Activated CD8-positive, alpha-beta memory T cell treated with anti-CD3 and anti-CD28 coated beads for 4 hours (primary cell): ENCODE data around the gene PLA2G4D.

Source experiments
- DNase-seq, 2 donors: peaks; one replicate each; pipeline ENCODE4 v3.0.0-alpha.2; 2020; ENCODE audit warnings: low read depth in 2 of 2

Gene PLA2G4D, protein sequence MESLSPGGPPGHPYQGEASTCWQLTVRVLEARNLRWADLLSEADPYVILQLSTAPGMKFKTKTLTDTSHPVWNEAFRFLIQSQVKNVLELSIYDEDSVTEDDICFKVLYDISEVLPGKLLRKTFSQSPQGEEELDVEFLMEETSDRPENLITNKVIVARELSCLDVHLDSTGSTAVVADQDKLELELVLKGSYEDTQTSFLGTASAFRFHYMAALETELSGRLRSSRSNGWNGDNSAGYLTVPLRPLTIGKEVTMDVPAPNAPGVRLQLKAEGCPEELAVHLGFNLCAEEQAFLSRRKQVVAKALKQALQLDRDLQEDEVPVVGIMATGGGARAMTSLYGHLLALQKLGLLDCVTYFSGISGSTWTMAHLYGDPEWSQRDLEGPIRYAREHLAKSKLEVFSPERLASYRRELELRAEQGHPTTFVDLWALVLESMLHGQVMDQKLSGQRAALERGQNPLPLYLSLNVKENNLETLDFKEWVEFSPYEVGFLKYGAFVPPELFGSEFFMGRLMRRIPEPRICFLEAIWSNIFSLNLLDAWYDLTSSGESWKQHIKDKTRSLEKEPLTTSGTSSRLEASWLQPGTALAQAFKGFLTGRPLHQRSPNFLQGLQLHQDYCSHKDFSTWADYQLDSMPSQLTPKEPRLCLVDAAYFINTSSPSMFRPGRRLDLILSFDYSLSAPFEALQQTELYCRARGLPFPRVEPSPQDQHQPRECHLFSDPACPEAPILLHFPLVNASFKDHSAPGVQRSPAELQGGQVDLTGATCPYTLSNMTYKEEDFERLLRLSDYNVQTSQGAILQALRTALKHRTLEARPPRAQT

DNA sequence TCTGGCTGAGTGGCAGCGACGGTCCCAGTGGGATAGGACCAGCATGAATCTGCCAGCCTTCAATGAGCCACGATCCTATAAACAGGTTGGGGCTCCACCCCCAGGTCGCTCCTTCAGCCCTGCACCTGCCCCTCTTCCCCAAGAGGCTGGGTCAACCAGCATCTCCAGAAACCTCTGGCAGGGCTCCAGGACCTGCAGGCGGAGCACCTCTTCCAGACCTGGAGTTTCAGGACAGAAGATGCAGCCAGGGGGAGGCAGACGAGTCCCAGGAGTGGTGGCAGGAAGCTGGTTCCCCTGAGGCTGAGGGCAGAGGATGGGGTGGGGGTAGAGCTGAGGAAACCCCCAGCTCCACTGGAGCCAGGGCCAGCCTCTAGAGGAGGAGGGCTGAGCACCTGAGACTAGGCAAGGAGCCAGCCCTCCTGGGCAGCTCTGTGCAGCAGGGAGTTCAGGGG, at the start of gene PLA2G4D:
Gene PLA2G4D (minus strand): TSS at position 51 of the 452 bp plus-strand sequence. CDS start 103 bp downstream, outside the sequence.
- no peak for DNase-seq

DNA sequence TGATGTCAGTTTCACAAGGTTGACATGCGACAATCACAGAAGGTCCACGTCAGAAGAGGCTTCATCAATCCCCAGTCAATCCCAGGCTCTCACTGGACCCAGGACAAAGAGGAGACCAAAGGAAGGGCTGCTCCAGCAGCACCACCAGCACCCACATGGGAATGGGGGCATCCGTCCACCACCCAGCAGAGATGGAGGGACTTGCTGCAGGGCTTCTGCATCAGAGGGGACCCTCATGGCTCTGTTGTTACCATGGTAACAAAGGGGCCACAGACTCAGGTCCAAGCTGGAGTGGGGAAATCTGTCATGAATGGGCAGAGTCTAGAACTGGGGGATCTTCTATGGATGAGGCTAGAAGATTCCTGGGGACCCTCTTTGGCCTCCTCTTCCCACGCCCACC, 49.0 kb upstream of the PLA2G4D start:
- DNase-seq, result no peak

DNA sequence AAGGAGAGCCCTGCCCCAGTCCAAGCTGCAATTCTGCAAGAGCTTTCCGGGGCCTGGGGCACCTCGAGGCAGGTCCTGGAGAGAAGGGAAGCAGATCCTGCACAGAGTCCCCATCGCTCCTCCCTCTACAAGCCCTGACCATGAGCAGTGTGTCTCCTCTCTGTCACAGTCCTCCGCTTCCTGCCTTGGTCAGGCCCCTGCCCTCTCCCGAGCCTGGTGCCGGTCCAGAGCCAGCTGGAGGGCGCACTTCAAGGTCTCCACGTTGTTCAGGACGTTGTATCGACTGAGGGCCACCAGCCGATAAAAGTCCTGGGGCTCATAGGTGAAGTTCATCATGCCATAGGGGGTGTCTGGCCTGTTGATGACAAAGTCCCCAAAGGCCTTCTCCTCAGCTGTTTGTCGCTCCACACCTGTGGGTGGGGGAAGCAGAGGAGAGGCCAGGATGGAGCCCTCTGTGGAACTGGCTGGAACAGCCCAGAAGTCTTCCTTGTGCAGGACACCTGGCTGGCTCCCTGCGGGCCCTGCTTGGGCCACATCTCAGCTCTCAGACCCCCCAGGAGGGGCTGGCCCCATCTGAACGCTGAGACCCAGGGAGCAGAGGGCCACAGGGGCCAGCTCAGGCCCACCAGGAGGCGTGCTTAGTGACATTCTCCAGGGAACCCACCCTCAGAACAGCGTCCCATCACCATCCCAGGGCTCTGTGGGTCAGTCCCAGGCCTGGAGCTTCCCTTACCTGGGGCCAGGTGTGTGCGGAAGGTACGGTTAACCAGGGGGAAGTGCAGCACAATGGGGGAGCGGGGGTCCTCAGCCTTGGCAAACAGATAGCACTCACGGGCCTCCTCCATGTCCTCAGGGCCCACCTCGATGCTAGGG, 47.7 kb upstream of the PLA2G4D start:
- DNase-seq, result no peak

DNA sequence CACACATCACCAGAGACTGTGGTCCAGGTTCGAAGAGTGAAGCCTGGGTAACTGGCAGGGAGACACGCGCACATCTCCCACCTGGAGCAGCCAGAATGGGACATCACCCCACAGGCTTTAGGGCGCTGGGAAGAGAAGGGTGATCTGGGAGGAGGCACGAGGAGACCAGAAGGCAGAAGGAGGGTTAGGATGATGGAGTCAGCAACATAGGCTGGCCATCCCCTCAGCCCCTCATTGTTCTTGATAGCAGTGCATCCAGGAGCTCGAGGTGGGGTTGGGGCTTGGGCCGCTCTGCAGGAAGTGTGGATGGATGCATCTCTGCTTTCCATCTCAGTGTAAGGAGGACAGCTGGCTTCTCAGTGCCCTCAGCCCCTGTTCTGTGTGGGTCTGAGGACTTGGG, 46.9 kb upstream of the PLA2G4D start:
- no peak for DNase-seq

DNA sequence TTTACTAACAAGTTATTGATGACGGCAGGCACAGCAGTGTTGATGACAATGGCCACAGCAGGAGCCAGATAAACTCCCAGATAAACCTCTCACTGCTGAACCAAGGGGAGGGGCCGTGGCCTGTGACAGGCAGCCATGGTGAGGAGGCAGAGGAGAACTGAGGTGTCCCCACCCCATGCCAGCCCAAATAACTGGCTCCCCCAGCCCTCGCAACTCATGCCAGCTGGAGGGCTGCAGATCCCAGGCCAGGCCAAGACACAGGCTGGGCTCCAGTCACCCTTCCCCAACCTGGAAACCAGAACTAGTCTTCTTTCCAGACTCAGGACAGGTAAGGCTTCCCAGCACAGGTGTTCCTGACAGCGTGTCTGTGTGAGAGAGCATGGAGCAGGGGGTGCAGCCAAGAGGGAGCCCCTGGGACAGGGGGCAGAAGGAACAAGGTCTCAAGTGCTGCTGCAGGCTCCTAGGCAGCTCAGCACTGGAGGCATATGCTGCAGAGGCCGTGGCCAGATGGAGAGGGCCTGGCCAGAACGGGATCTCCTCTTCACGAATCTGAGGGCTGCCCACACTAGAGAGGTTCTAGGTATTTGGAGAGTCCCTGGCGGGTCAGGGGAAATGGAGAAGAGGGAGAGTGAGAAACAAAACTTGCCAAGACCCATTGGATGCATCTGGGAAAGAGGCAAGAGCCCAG, 46.2 kb upstream of the PLA2G4D start:
- no peak for DNase-seq

DNA sequence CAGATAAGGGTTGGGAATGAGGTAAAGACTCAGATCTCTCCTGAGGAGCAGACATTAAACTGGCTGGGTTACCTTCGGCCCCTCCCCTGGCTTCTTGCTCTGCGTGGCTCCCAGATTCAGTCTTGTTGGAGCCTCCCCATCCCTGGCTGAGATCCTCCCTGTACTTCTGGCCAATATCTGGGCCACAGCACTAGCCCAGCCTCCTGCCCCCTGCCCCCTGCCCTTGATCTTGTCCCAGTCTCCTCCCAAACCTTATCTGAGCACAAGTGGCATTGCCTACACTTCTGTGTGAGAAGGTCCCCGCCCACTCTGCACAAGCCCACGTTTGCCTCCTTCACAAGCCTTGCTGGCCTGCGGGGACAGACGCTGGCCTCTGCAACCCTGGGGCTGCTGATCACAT, 45.2 kb upstream of the PLA2G4D start:
- DNase-seq, result no peak

DNA sequence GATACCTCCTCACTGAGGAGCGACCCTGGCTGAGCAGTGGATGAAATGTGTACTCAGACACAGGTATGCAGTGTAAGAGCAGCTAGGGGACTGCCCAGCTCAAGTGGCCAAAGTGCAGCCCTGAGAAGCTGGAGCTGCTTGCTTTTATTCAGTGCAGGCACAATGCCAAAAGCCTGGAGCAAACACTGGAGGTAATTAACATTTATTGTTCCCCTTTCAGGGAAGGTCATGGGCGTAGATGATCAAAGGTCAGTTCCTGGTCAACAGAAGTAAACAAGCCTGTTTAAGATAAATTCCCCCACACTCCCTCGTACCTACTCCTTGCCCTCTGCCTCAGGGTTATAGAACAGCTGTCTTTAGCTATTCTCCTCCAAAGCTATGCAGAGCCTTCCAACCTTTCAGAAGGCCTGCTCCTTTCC, 44.6 kb upstream of the PLA2G4D start:
- DNase-seq, result no peak

DNA sequence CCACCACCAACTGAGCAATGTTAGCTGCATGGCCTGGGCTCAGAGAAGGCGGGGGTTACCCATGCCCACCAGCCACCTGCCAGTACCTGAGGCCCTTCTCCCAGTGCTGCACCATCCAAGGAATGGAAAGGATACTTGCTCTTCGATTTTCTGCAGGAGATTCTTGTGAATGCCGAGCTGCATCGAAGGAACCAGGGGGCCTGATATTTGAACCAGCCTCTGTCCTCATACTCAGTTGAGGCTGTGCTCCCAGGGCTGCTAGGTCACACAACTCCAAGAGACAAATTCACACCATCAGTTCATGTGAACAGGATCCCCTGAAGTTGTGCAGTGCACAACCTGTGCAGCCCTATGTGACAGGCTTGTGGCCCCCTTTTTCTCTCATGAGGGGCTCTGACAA, 44.0 kb upstream of the PLA2G4D start:
- no peak for DNase-seq

DNA sequence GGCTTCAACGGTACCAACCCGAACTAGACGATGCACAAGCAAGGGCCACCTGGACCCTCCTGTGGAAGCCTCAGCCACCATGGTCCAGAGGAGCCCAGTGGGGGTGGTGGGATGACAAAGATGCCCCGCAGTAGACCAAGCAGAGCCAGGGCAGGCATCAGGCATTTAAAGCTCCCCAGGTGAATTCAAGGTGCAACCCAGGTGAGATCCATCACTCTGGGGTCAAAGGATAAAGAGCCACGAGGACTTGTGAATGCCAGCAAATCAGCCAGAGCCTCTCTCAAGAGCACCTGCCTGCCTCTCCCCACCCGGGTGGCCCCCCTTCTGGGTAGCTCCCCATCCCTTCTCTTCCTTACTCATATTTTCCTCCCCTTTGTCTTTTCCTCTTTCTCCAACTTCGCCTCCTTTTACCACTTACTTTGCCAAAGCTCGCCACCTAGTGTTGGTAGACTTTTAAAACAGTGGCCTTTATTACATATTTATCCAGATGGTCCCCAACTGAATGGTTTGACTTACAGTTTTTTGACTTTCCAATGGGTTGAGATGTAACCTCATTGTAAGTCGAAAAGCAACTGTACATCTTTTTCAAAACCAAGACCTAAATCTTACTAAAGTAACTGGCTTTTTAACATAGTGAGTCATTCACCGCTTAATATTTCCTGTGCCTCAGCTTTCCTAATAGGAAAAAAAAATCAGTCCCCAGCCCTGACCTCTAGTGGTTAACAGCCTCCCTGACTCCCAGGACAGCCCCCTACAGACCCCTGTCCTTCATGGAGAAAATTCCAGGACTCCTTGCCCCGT, 43.3 kb upstream of the PLA2G4D start:
- DNase-seq, result no peak

DNA sequence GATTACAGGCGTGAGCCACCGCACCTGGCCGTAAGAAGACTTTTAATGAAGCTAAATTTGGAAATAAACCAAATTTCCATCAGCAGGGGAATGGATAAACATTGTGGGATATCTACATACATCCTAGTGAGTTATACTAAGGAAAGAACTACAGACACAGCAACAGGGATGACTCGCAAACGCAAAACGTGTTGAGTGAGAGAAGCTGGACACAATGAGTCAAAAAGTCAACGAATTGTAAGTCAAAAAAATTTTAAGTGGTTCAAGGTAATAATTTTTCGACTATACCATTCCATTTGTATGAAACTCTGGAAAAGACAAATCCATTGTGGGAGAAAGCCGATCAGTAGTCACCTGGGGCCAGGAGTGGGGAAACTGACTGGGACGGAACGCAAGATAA, 42.2 kb upstream of the PLA2G4D start:
- DNase-seq, result no peak

DNA sequence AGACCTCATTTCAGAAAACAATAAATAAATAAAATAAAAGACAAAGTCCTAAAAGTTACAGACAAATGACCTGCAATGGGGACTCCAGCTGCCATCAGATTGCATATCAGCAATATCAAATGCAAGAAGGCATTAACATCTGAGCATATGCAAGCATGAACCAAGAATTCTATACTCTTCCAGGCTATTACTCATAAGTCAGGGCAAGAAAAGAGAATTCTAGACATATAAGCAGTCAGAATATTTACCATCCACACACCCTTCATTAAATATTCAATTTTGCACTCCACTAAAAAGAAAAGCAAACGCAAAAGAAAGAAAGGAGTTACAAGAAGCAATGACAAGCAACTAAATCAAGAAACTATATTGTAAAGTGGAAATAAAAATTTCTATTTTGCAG, 41.0 kb upstream of the PLA2G4D start:
- DNase-seq, result no peak

DNA sequence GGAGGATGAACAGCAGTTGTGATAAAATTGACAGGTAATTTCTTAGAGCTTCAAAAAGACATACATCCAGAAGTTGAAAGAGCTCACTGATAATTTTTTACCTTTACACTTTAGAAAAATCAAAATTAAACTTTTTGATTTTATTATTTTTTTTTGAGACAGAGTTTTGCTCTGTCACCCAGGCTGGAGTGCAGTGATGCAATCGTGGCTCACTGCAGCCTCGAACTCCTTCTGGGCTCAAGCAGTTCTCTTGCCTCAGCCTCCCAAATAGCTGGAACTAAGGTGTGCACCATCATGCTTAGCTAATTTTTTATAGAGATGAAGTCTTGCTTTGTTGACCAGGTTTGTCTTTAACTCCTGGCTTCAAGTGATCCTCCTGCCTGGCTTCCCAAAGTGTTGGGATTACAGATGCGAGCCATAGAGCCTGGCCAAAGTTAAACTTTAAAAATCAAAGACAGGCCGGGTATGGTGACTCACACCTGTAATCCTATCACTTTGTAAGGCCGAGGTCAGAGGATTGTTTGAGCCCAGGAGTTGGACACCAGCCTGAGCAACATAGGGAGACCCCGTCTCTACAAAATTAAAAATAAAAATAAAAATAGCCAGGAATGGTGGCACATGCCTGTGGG, 40.4 kb upstream of the PLA2G4D start:
- no peak for DNase-seq

DNA sequence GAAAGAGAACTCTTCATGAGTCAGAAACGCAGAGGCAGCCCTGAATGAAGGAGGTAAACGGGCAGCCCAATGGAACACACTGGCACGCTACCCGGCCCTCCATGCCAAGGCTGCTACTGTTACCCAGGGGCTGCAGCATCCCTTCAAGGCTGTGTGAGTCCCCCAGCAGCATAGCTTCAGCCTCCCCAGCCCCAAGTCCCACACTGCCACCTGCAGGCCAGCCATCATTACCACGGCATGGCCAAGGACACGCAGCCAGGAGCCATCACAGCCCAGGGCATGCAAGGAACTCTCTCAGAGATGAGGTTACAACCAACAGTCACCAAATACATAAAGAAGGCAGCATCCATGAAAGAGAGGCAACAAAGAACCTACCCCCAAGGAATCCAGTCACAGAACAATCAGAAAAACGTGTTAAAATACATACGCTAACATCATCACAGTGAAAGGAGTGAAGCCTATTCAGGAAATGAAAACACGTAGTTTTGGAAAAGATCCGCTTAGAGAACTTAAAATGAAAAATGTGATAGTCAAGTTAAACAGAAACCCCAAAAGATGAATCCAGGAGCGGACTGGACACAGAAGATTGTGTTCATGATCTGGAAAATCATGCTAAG, 39.6 kb upstream of the PLA2G4D start:
- peak in 1 of 2 donors; percentile 6 for DNase-seq

DNA sequence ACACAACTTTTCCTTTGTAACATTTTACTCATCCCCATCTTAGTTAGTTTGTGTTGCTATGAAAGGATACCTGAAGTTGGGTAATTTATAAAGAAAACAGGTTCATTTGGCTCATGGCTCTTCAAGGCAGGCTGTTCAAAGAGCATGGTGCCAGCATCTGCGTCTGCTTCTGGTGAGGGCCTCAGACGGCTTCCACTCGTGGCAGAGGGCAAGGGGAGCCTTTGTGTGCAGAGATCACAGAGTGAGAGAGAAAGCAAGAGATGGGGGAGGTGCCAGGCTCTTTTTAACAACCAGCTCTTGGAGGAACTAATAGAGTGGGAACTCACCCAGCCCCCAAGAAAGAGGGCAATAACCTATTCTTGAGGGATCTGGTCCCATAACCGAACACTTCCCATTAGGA, 39.0 kb upstream of the PLA2G4D start:
- no peak for DNase-seq

DNA sequence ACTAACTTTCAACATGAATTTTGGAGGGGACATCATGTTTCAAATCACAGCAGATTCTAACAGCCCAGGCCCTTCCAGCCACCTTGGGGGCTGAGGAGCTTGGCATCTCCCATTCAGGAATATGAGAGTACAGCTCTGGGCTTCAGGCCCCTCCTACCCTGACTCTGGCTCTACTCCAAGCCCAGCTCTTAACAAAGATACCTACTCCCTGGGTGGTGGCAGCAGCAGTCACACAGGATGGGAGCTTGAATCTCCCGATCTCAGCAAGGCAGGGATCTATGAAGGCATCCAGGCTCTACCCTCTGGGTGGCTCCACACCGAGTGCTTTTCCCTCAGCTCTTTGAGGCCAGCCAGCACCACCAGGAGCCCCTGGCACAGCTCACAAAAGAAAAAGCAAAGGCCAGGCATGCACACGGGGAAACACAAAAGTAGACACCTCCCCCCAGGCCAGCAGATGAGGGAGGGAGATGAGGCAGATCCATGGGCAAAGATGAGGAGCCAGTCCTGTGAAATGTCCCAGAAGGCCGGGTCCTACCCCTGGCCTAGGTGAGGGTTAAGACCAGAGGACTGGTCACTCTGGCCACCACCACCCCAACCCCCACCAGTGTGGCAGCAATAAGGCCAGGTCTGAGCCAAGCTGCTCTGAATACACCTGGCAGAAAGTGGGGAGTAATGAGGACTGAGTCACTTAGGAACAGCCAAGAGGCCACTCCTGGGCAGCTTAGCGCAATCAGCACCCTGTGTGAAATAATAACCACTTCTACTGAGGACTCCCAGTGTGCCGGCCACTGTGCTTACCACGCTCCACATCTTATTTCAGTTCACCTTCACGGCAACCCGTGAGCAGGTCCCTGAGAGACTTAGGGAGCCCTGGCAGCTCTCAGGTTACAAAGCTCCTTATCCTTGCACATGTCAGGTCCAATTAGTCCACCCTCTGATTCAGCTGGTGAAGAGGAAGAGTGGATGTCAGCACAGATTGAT, 37.8 kb upstream of the PLA2G4D start:
- DNase-seq, result no peak

DNA sequence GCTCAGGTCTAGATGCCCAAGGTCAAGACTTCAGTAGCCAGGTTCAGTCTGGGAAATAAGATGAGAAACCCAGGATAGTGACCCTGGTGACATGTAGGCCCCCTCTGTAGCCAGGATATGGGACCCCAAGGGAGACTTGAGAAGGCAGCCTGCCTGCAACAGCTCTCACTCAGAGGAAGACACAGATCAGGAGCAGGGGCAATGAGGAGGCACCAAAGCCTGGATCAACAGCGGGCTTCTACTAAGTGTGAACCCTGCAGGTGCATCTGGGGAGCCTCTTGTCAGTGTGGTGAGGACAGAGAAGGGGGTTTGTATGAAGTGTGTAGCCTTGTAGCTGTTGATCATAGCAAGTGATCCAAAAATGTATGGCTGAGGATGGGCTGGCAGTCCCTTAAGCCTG, 36.6 kb upstream of the PLA2G4D start:
- no peak for DNase-seq

DNA sequence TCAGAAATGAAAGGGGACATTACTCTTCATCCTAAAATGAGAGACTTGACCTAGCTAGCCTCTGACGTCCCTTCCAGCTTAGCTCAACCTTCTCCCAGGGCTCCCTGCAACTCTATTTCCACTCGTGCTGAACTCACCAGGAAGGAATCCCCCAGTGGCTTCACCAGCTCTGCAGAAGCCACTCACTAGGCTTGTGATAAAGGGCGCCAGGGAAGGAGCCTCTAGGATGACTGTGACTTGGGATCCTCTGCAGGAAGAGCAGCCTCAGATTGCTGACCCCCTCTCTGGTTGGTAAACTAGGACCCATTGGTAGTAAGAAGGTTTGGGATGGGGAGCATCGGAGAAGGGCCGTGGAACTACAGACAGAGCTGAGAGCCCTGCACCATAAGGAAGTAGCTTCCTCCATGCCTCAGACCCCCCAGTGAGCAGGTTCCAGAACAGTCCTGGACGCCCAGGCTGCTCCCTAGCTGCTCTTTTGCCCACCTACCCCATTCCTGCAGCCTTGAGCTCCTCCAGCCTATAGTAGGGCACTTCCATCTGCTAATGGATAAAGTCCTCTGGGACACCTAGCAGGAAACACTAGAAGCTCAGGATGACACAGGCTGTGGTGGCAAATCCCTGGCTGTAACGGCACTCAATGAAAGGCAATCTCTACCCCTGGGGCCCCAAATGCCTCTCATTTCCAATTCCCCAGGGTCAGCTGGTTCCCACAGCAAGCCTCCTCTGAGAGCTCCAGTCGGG, 36.1 kb upstream of the PLA2G4D start:
- no peak for DNase-seq

DNA sequence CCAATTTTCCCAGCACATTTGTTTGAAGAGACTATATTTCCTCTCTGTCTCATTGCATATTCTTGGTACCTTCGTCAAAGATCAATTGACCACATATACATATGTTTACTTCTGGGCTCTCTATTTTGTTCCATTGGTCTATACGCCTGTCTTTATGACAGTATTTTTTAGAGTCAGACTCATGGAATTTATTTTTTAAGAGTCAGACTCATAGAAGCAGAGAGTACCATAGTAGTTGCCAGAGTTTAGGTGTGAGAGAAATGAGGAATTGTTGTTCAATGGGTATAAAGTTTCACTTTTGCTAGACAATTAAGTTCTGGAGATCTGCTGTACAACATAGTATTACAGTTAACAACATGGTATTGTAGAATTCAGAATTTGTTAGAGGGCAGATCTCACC, 35.0 kb upstream of the PLA2G4D start:
- no peak for DNase-seq
